Esophagus squamous epithelium (tissue), 4 donors: ENCODE data around the gene RABGAP1L.

Source experiments
- CTCF ChIP-seq, 6 experiments: fragments of 450-650 bp in 4 of 6; fragments of 200-600 bp in 2 of 6; sonication (generic) in 2 of 6; IDR thresholded peaks; one replicate each; pipeline ENCODE4 v1.5.1; 2016 to 2019; ENCODE audit warnings: antibody characterized with exemption in 6 of 6, mild to moderate bottlenecking in 4 of 6, moderate library complexity in 4 of 6
- POLR2A ChIP-seq, 4 donors: fragments of 450-650 bp; IDR thresholded peaks; one replicate each; pipeline ENCODE4 v1.6.1; 2017; ENCODE audit warnings: antibody characterized with exemption in 4 of 4, mild to moderate bottlenecking in 4 of 4, moderate library complexity in 3 of 4

GRCh38 chr1:174969977-174970376, 810.7 kb downstream of the RABGAP1L start:
- no peak for TF ChIP-seq CTCF (IDR thresholded peaks at IDR 0.05)
- TF ChIP-seq POLR2A (IDR thresholded peaks at IDR 0.05), result no peak
